ENCODE results near the gene NOS1. TPM values are rescaled to one million over a fixed set of nuclear protein-coding genes. Genes with fewer than 3 reads are reported as not detected.

Gene NOS1
- total RNA-seq, 2 experiments from 2014 or later: not detected

- no peaks in the 10 kb centered on the region for H3K9me3 ChIP-seq (ENCODE audit: low read length)
- intact Hi-C loops (cut with micrococcal nuclease; ENCODE audit: unreplicated experiment): no loop called here
- no TSS peak for BruUV-seq (replicated peaks)
- no peaks in the 10 kb centered on the region for H3K9me2 ChIP-seq (ENCODE audit: insufficient read depth, low read length)
- no peaks in the 10 kb centered on the region for H4K20me1 ChIP-seq (ENCODE audit: insufficient read depth, low read length)
- H3K4me1 ChIP-seq (ENCODE audit: insufficient read depth, low read length, poor library complexity, severe bottlenecking): no peaks in the 10 kb centered on the region
- H3K27ac ChIP-seq (ENCODE audit: low read depth, low read length, poor library complexity, severe bottlenecking): no peak overlapping the region
- H2AFZ ChIP-seq (ENCODE audit: low read length): no peak overlapping the region
- no peak overlapping the region for H3K4me2 ChIP-seq (ENCODE audit: low read length)
- H3K79me2 ChIP-seq (ENCODE audit: insufficient read depth, low read depth, low read length): no peaks in the 10 kb centered on the region
- POLR2A ChIA-PET: interaction anchor here (0.6 kb wide), 1 partner anchor 103 kb away, joined by 4 read pairs; no protein-coding TSS in a partner anchor
- no peak overlapping the region for H3K4me3 ChIP-seq (ENCODE audit: low read depth, low read length, poor library complexity, severe bottlenecking)
- no peaks in the 10 kb centered on the region for H3K36me3 ChIP-seq (ENCODE audit: insufficient read depth, low read length)
- TF ChIP-seq, protein P1, sequence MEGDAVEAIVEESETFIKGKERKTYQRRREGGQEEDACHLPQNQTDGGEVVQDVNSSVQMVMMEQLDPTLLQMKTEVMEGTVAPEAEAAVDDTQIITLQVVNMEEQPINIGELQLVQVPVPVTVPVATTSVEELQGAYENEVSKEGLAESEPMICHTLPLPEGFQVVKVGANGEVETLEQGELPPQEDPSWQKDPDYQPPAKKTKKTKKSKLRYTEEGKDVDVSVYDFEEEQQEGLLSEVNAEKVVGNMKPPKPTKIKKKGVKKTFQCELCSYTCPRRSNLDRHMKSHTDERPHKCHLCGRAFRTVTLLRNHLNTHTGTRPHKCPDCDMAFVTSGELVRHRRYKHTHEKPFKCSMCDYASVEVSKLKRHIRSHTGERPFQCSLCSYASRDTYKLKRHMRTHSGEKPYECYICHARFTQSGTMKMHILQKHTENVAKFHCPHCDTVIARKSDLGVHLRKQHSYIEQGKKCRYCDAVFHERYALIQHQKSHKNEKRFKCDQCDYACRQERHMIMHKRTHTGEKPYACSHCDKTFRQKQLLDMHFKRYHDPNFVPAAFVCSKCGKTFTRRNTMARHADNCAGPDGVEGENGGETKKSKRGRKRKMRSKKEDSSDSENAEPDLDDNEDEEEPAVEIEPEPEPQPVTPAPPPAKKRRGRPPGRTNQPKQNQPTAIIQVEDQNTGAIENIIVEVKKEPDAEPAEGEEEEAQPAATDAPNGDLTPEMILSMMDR (conservative IDR thresholded peaks at IDR 0.05; ENCODE audit: low read length): no peak
- CTCF ChIA-PET (ENCODE audit: unreplicated experiment): no interaction called here
- no peak for DNase-seq (ENCODE audit: low spot score)
These were observed 34.3 kb upstream of the NOS1 start for GRCh38 chr12:117395766-117396165.

- BruUV-seq (replicated peaks): no TSS peak
- Histone ChIP-seq H3K27ac (ENCODE audit: low read depth, low read length, poor library complexity, severe bottlenecking) (no peak overlapping the region), H3K79me2 (ENCODE audit: insufficient read depth, low read depth, low read length) (no peaks in the 10 kb centered on the region), H3K9me2 (ENCODE audit: insufficient read depth, low read length) (no peaks in the 10 kb centered on the region), H2AFZ (ENCODE audit: low read length) (no peak overlapping the region), H3K4me1 (ENCODE audit: insufficient read depth, low read length, poor library complexity, severe bottlenecking) (no peaks in the 10 kb centered on the region), H3K4me2 (ENCODE audit: low read length) (no peak overlapping the region), H4K20me1 (ENCODE audit: insufficient read depth, low read length) (no peaks in the 10 kb centered on the region), H3K36me3 (ENCODE audit: insufficient read depth, low read length) (no peaks in the 10 kb centered on the region), H3K9me3 (ENCODE audit: low read length) (no peaks in the 10 kb centered on the region), H3K4me3 (ENCODE audit: low read depth, low read length, poor library complexity, severe bottlenecking) (no peak overlapping the region)
- POLR2A ChIA-PET: interaction anchor here (0.6 kb wide), 1 partner anchor 9 kb away, joined by 3 read pairs; no protein-coding TSS in a partner anchor
- no peak for TF ChIP-seq EZH2phosphoT487 (IDR thresholded peaks at IDR 0.05; ENCODE audit: borderline replicate concordance, low read depth, low read length)
- TF ChIP-seq, protein P1 (conservative IDR thresholded peaks at IDR 0.05; ENCODE audit: low read length): no peak
- intact Hi-C loops (cut with micrococcal nuclease; ENCODE audit: unreplicated experiment): no loop called here
- CTCF ChIA-PET (ENCODE audit: unreplicated experiment): no interaction called here
- DNase-seq (ENCODE audit: low spot score): no peak
These were observed 33.1 kb upstream of the NOS1 start for GRCh38 chr12:117394491-117394890.

DNA sequence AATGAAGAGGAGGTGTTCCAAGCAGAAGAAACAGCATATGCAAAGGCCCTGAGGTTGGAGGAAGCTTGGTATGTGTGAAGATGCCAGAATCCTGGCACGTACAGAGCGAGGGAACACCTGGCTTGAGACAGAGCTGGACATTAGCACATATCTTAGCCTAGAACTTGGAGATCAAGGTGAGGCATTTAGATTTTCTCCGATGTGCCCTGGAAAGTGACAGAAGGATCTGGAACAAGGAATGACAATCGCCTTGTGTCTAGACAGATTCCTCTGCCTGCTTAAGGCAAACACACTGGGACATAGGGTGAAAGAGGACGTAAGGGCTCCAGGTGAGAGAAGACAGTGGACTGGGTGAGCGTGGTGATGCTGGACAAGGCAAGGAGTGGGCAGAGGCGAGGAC is 32.2 kb upstream of the NOS1 start:
- no peak for TF ChIP-seq EZH2phosphoT487 (IDR thresholded peaks at IDR 0.05; ENCODE audit: borderline replicate concordance, low read depth, low read length)
- TF ChIP-seq, protein P1 (conservative IDR thresholded peaks at IDR 0.05; ENCODE audit: low read length): no peak
- Histone ChIP-seq H3K4me1 (ENCODE audit: insufficient read depth, low read length, poor library complexity, severe bottlenecking) (no peaks in the 10 kb centered on the region), H3K27ac (ENCODE audit: low read depth, low read length, poor library complexity, severe bottlenecking) (no peak overlapping the region), H3K9me3 (ENCODE audit: low read length) (no peaks in the 10 kb centered on the region), H4K20me1 (ENCODE audit: insufficient read depth, low read length) (no peaks in the 10 kb centered on the region), H3K4me3 (ENCODE audit: low read depth, low read length, poor library complexity, severe bottlenecking) (no peak overlapping the region), H2AFZ (ENCODE audit: low read length) (no peak overlapping the region), H3K9me2 (ENCODE audit: insufficient read depth, low read length) (no peaks in the 10 kb centered on the region), H3K36me3 (ENCODE audit: insufficient read depth, low read length) (no peaks in the 10 kb centered on the region), H3K79me2 (ENCODE audit: insufficient read depth, low read depth, low read length) (no peaks in the 10 kb centered on the region), H3K4me2 (ENCODE audit: low read length) (no peak overlapping the region)
- intact Hi-C loops (cut with micrococcal nuclease; ENCODE audit: unreplicated experiment): no loop called here
- ChIA-PET CTCF (ENCODE audit: unreplicated experiment) (no interaction called here), POLR2A (no interaction called here)
- no TSS peak for BruUV-seq (replicated peaks)
- DNase-seq (ENCODE audit: low spot score): no peak
